Right ventricle myocardium superior (tissue), 1 donor: ENCODE measurements around the gene HEG1. TPM values are rescaled to one million over a fixed set of nuclear protein-coding genes. Genes with fewer than 3 reads are reported as not detected.
"Not testable (repeated sequence)": the region's sequence is repeated elsewhere in the genome, so short reads cannot be mapped to it uniquely, and the experiment has no call there.

ENCODE experiments used
- ATAC-seq: fragments of 200-7000 bp; cut with Tn5 transposase; one replicate; pipeline ENCODE4 v1.9.1; 2020; ENCODE audit warnings: mild to moderate bottlenecking; ENCODE audit not compliant: poor library complexity
- DNase-seq: peaks from one replicate; pipeline ENCODE4 v3.0.0-alpha.2; 2020
- intact Hi-C: fragments of 100-400 bp; cut with DNase I; formaldehyde crosslinking; loops from one replicate; pipeline ENCODE4 v1.11.2; 2022
- long read RNA-seq: library from polyadenylated mRNA; unstranded; transcript quantifications from one replicate; pipeline ENCODE4 v2.0.0, GENCODE V29; 2021
- total RNA-seq: library from RNA; stranded (reverse); fragmentation: NEBNext Ultra II Directional; extraction: Animal tissue kit (Norgen Biotek cat#: 25700); gene quantifications from one replicate; pipeline ENCODE4 v1.2.1, GENCODE V29; 2021
- donor health status: DM: no; HTN: yes; CAD: no; lungs with severe emphysema.

The HEG1 gene
- total RNA-seq = 91.1 TPM
- long read RNA-seq, full-length matches to known transcripts = 2 of 50 reads
- long read RNA-seq, partial matches to known transcripts = 18 of 50 reads
- long read RNA-seq, other reads (novel, unspliced or antisense) = 30 of 50 reads

- DNase-seq = peak; percentile 96
- intact Hi-C loops = loop anchor here (10.0 kb wide), 1 partner anchor 51 kb away; no protein-coding TSS in a partner anchor
Measured at GRCh38 chr3:125055913-125056745, at the start of gene HEG1. Gene HEG1, minus strand, starts transcription at chr3:125055997. Its CDS starts 107 bp downstream, at chr3:125055890.

GRCh38 chr3:125105116-125105515 lies 49.3 kb upstream of the HEG1 start:
- ATAC-seq (no peak), DNase-seq (no peak)
- intact Hi-C loops = no loop called here

More at GRCh38 chr3:125055913-125056745, at the start of gene HEG1:
- ATAC-seq = peak; percentile 90

- intact Hi-C loops = no loop called here
- DNase-seq (no peak), ATAC-seq (no peak)
Measured at GRCh38 chr3:125104639-125105038, 48.8 kb upstream of the HEG1 start.

- no peak for ATAC-seq
- intact Hi-C loops = no loop called here
- DNase-seq = no peak
Measured at GRCh38 chr3:125103406-125103805, 47.6 kb upstream of the HEG1 start.

- DNase-seq = no peak
- no peak for ATAC-seq
- intact Hi-C loops = no loop called here
Measured at GRCh38 chr3:125102470-125102869, 46.7 kb upstream of the HEG1 start.

GRCh38 chr3:125098611-125099291 lies 43.0 kb upstream of the HEG1 start:
- intact Hi-C loops = no loop called here
- ATAC-seq (no peak), DNase-seq (no peak)

GRCh38 chr3:125090649-125091048 lies 34.9 kb upstream of the HEG1 start:
- DNase-seq (no peak), ATAC-seq (no peak)
- intact Hi-C loops = no loop called here

- DNase-seq (no peak), ATAC-seq (peak; percentile 39)
- intact Hi-C loops = no loop called here
Measured at GRCh38 chr3:125087768-125088391, 32.1 kb upstream of the HEG1 start.

- DNase-seq (no peak), ATAC-seq (no peak)
- intact Hi-C loops = no loop called here
Measured at GRCh38 chr3:125085166-125085565, 29.4 kb upstream of the HEG1 start.

GRCh38 chr3:125083776-125084175 lies 28.0 kb upstream of the HEG1 start:
- ATAC-seq = no peak
- no peak for DNase-seq
- intact Hi-C loops = no loop called here

- ATAC-seq, intact Hi-C loops, DNase-seq: not testable (repeated sequence)
Measured at GRCh38 chr3:125082339-125082738, 26.5 kb upstream of the HEG1 start.

GRCh38 chr3:125080077-125080476 lies 24.3 kb upstream of the HEG1 start:
- intact Hi-C loops = no loop called here
- ATAC-seq (no peak), DNase-seq (no peak)

GRCh38 chr3:125079675-125080045 lies 23.9 kb upstream of the HEG1 start:
- intact Hi-C loops = no loop called here
- DNase-seq = no peak
- no peak for ATAC-seq

- ATAC-seq (no peak), DNase-seq (no peak)
- intact Hi-C loops = no loop called here
Measured at GRCh38 chr3:125078951-125079674, 23.3 kb upstream of the HEG1 start.

- DNase-seq (no peak), ATAC-seq (no peak)
- intact Hi-C loops = no loop called here
Measured at GRCh38 chr3:125077864-125078263, 22.1 kb upstream of the HEG1 start.

GRCh38 chr3:125076464-125076863 lies 20.7 kb upstream of the HEG1 start:
- DNase-seq (no peak), ATAC-seq (no peak)
- intact Hi-C loops = no loop called here

- ATAC-seq (no peak), DNase-seq (no peak)
- intact Hi-C loops = no loop called here
Measured at GRCh38 chr3:125075738-125076137, 19.9 kb upstream of the HEG1 start.

GRCh38 chr3:125073390-125073905 lies 17.7 kb upstream of the HEG1 start:
- ATAC-seq (no peak), DNase-seq (no peak)
- intact Hi-C loops = no loop called here
